ENCODE data around the gene DCAF10. TPM values are rescaled to one million over a fixed set of nuclear protein-coding genes. Genes with fewer than 3 reads are reported as not detected.

The DCAF10 gene
- polyA plus RNA-seq, 1 donor (not counting 4 experiments of a cell fraction or from before 2014, with no cell fraction given): 29.2 TPM

DNA sequence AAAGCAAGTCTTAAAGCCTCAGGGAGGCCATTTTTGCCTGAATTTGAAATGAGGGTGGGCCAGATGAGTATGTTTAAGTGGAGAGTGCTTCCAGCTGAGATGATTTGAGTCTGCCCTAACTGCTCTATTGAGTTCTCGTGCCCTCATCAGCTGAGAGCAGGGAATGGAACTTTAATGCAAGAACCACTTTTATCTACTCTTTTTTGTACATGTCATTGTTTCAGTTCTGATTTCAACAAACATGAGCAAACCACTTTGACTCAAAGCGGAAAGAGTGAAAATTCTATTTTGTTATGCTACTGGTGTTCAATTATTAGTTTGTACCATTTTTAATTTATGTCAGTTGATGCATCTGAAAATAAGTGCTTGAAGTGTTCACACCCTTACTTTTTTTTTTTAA lies 35.8 kb downstream of the DCAF10 start:
- FAIRE-seq: no peak
- dilution Hi-C loops (cut with MboI; ENCODE audit: extremely low pct_ligation_motif_present, low sequenced_read_pairs): no loop called here
- H2AFZ ChIP-seq (ENCODE audit: control insufficient read depth, low read length): no peak overlapping the region

DNA sequence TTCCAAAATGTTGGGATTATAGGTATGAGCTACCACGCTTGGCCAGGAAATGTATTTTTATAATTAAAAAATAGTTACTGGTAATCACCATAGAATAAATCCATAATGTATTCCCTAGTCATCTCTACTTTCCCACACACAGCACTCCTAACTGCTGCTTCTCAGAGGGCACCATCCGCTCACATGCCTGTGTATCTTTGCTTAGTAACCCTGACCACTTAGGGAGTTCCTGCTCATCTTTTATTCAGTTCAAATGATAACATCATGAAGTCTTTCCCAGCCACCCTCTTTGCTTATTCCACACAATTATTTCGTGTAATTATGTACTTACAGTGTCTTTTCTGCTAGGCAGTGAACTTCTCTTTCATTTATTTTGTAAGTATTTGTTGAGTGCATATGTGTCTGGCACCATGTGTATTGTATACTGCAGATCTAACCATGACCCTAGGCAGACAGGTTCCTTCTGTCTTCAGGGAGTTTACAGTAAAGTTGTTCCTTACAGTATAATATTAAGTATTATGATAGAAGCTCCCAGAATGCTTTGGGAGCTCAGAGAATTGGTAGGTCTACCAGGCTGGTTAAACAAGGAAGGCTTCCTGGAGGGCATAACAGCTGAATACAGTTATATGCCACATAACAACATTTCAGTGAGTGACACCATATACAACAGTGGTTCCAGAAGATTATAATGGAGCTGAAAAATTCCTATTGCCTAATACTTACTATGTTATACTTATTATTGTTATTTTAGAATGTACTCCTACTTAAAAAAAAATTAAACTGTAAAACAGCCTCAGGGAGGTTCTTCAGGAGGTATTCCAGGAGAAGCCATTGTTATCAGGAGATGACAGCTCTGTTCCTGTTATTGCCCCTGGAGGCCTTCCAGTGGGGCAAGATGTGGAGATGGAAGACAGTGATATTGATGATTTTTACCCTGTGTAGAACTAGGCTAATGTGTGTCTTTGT lies 39.2 kb downstream of the DCAF10 start:
- no peaks in the 10 kb centered on the region for H4K20me1 ChIP-seq (ENCODE audit: control insufficient read depth, extremely low read depth, insufficient read depth, low read length)
- peaks cover 3% of the 10 kb centered on the region for H3K79me2 ChIP-seq (ENCODE audit: control insufficient read depth, insufficient read depth, low read length)
- H3K4me2 ChIP-seq (ENCODE audit: control insufficient read depth, extremely low read depth, insufficient read depth, low read depth, low read length): peak overlapping the region; percentile 18
- no peaks in the 10 kb centered on the region for H3K9me3 ChIP-seq (ENCODE audit: control insufficient read depth, low read depth, low read length)
- no peaks in the 10 kb centered on the region for H3K9me1 ChIP-seq (ENCODE audit: control insufficient read depth, extremely low read depth, insufficient read depth, low read length)
- peaks cover 18% of the 10 kb centered on the region for H3K4me1 ChIP-seq (ENCODE audit: control insufficient read depth, extremely low read depth, insufficient read depth, low read length)
- H3K27me3 ChIP-seq (ENCODE audit: control insufficient read depth, extremely low read depth, insufficient read depth, low read length): no peaks in the 10 kb centered on the region
- DNase-seq (ENCODE audit: low read depth, low spot score) (no peak), FAIRE-seq (no peak)
- dilution Hi-C loops (cut with MboI; ENCODE audit: extremely low pct_ligation_motif_present, low sequenced_read_pairs): no loop called here
- TF ChIP-seq, protein P1, sequence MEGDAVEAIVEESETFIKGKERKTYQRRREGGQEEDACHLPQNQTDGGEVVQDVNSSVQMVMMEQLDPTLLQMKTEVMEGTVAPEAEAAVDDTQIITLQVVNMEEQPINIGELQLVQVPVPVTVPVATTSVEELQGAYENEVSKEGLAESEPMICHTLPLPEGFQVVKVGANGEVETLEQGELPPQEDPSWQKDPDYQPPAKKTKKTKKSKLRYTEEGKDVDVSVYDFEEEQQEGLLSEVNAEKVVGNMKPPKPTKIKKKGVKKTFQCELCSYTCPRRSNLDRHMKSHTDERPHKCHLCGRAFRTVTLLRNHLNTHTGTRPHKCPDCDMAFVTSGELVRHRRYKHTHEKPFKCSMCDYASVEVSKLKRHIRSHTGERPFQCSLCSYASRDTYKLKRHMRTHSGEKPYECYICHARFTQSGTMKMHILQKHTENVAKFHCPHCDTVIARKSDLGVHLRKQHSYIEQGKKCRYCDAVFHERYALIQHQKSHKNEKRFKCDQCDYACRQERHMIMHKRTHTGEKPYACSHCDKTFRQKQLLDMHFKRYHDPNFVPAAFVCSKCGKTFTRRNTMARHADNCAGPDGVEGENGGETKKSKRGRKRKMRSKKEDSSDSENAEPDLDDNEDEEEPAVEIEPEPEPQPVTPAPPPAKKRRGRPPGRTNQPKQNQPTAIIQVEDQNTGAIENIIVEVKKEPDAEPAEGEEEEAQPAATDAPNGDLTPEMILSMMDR (optimal IDR thresholded peaks at IDR 0.05 in 1 of 3, IDR thresholded peaks at IDR 0.05 in 1 of 3, conservative IDR thresholded peaks at IDR 0.05 in 1 of 3; ENCODE audit: extremely low read depth in 1 of 3, insufficient read depth in 2 of 3, low read length in 3 of 3): no peak
- TF ChIP-seq EZH2 (IDR thresholded peaks at IDR 0.05; ENCODE audit: low read length): no peak
- peak overlapping the region; percentile 31 for H3K27ac ChIP-seq (ENCODE audit: control insufficient read depth, insufficient read depth, low read length)
- no peak overlapping the region for H2AFZ ChIP-seq (ENCODE audit: control insufficient read depth, low read length)
- H3K4me3 ChIP-seq (ENCODE audit: control insufficient read depth in 2 of 3, extremely low read depth in 1 of 3, insufficient read depth in 2 of 3, low read depth in 1 of 3, low read length in 3 of 3): no peak overlapping the region
- no peak overlapping the region for H3K9ac ChIP-seq (ENCODE audit: control insufficient read depth, extremely low read depth, insufficient read depth, low read length)
- peaks cover 0 to 2% of the 10 kb centered on the region in 2 experiments for H3K36me3 ChIP-seq (ENCODE audit: control insufficient read depth in 2 of 2, extremely low read depth in 1 of 2, insufficient read depth in 2 of 2, low read length in 2 of 2)

More for the DNA sequence above, 35.8 kb downstream of the DCAF10 start:
- no peaks in the 10 kb centered on the region for H3K36me3 ChIP-seq (ENCODE audit: control insufficient read depth in 2 of 2, extremely low read depth in 1 of 2, insufficient read depth in 2 of 2, low read length in 2 of 2)
- H4K20me1 ChIP-seq (ENCODE audit: control insufficient read depth, extremely low read depth, insufficient read depth, low read length): peaks cover 3% of the 10 kb centered on the region
- TF ChIP-seq EZH2 (IDR thresholded peaks at IDR 0.05; ENCODE audit: low read length): no peak
- TF ChIP-seq, protein P1 (optimal IDR thresholded peaks at IDR 0.05 in 1 of 3, IDR thresholded peaks at IDR 0.05 in 1 of 3, conservative IDR thresholded peaks at IDR 0.05 in 1 of 3; ENCODE audit: extremely low read depth in 1 of 3, insufficient read depth in 2 of 3, low read length in 3 of 3): no peak
- no peak overlapping the region for H3K9ac ChIP-seq (ENCODE audit: control insufficient read depth, extremely low read depth, insufficient read depth, low read length)
- no peaks in the 10 kb centered on the region for H3K9me1 ChIP-seq (ENCODE audit: control insufficient read depth, extremely low read depth, insufficient read depth, low read length)
- H3K4me2 ChIP-seq (ENCODE audit: control insufficient read depth, extremely low read depth, insufficient read depth, low read depth, low read length): no peak overlapping the region
- H3K4me3 ChIP-seq (ENCODE audit: control insufficient read depth in 2 of 3, extremely low read depth in 1 of 3, insufficient read depth in 2 of 3, low read depth in 1 of 3, low read length in 3 of 3): no peak overlapping the region
- H3K9me3 ChIP-seq (ENCODE audit: control insufficient read depth, low read depth, low read length): no peaks in the 10 kb centered on the region
- peaks cover 18% of the 10 kb centered on the region for H3K4me1 ChIP-seq (ENCODE audit: control insufficient read depth, extremely low read depth, insufficient read depth, low read length)
- H3K27me3 ChIP-seq (ENCODE audit: control insufficient read depth, extremely low read depth, insufficient read depth, low read length): no peaks in the 10 kb centered on the region
- H3K27ac ChIP-seq (ENCODE audit: control insufficient read depth, insufficient read depth, low read length): no peak overlapping the region
- H3K79me2 ChIP-seq (ENCODE audit: control insufficient read depth, insufficient read depth, low read length): peaks cover 5% of the 10 kb centered on the region
- no peak for DNase-seq (ENCODE audit: low read depth, low spot score)

Measured in keratinocyte (primary cell).